Spleen (tissue), 11 donors: ENCODE measurements around the gene CNOT2. TPM values are rescaled to one million over a fixed set of nuclear protein-coding genes. Genes with fewer than 3 reads are reported as not detected.

Experiments
- DNase-seq: peaks from one replicate; pipeline ENCODE4 v3.0.0-alpha.2; 2020
- H3K27ac ChIP-seq, 8 donors: fragments of 200-600 bp; sonication (generic) in 7 of 8; 1 replicate in 4 of 8; 2 replicates in 4 of 8; pipeline versions ENCODE4 v1.5.0 to v1.8.0; 2016 to 2021; ENCODE audit warnings: inconsistent platforms in 4 of 8, mild to moderate bottlenecking in 4 of 8, moderate library complexity in 1 of 8
- H3K27me3 ChIP-seq, 7 donors: fragments of 200-600 bp; sonication (generic) in 6 of 7; replicated peaks in 1 of 7; 1 replicate in 4 of 7; 2 replicates in 3 of 7; pipeline versions ENCODE4 v1.5.0 to v1.8.0; 2016 to 2021; ENCODE audit warnings: inconsistent platforms in 3 of 7, mild to moderate bottlenecking in 1 of 7
- H3K36me3 ChIP-seq, 6 donors: fragments of 200-600 bp; sonication (generic) in 5 of 6; 1 replicate in 4 of 6; 2 replicates in 2 of 6; pipeline versions ENCODE4 v1.5.0 to v1.8.0; 2016 to 2021; ENCODE audit warnings: inconsistent platforms in 2 of 6
- H3K4me1 ChIP-seq, 6 donors: fragments of 200-600 bp; sonication (generic) in 5 of 6; 1 replicate in 3 of 6; 2 replicates in 3 of 6; pipeline versions ENCODE4 v1.5.0 to v1.8.0; 2016 to 2021; ENCODE audit warnings: inconsistent platforms in 3 of 6
- H3K4me3 ChIP-seq, 8 donors: fragments of 200-600 bp; sonication (generic) in 7 of 8; 1 replicate in 4 of 8; 2 replicates in 4 of 8; pipeline versions ENCODE4 v1.5.0 to v1.8.0; 2016 to 2021; ENCODE audit warnings: inconsistent platforms in 4 of 8, mild to moderate bottlenecking in 4 of 8, moderate library complexity in 2 of 8
- H3K9me3 ChIP-seq, 8 donors: fragments of 200-600 bp; sonication (generic) in 7 of 8; 1 replicate in 4 of 8; 2 replicates in 4 of 8; pipeline versions ENCODE4 v1.5.0 to v1.8.0; 2016 to 2021; ENCODE audit warnings: inconsistent platforms in 4 of 8
- CTCF ChIP-seq, 11 experiments: fragments of 200-600 bp in 7 of 11; fragments of 450-650 bp in 4 of 11; sonication (generic) in 4 of 11; IDR thresholded peaks in 8 of 11; conservative IDR thresholded peaks in 3 of 11; 1 replicate in 7 of 11; 2 replicates in 4 of 11; pipeline versions ENCODE4 v1.4.0 to v1.8.0; 2016 to 2021; ENCODE audit warnings: antibody characterized with exemption in 11 of 11, inconsistent platforms in 4 of 11, mild to moderate bottlenecking in 1 of 11
- POLR2A ChIP-seq, 3 donors: fragments of 450-650 bp; IDR thresholded peaks; one replicate each; pipeline ENCODE4 v1.5.1; 2017; ENCODE audit warnings: antibody characterized with exemption in 3 of 3, mild to moderate bottlenecking in 1 of 3
- POLR2AphosphoS5 ChIP-seq, 3 donors: sonication (generic); formaldehyde crosslinking; IDR thresholded peaks; one replicate each; pipeline ENCODE4 v1.5.1; 2017; ENCODE audit warnings: antibody characterized with exemption in 3 of 3
- WGBS, 5 donors: extraction: QIAGEN DNeasy Blood & Tissue Kit in 3 of 5; methylation state at CpG; one replicate each; pipeline versions ENCODE4 v1.1.5 to v1.1.7; 2013 to 2018; 5-methylcytosine and 5-hydroxymethylcytosine counted together
- intact Hi-C: fragments of 100-400 bp; cut with DNase I; formaldehyde crosslinking; loops from one replicate; pipeline ENCODE4 v1.15.0; 2023; ENCODE audit warnings: low total_unique reads
- polyA plus RNA-seq, 3 donors: library from polyadenylated mRNA; stranded (reverse); fragments of 200-250 nt; gene quantifications; one replicate each; pipeline ENCODE4 v1.2.1, GENCODE V29; 2013
- total RNA-seq, 7 donors: library from RNA; depleted of rRNA in 3 of 7; stranded (reverse); fragments of >200 nt in 3 of 7; fragmentation: NEBNext Ultra II Directional in 4 of 7; extraction: Animal tissue kit (Norgen Biotek cat#: 25700) in 4 of 7; gene quantifications; one replicate each; pipeline versions ENCODE4 v1.1.0 to v1.2.1, GENCODE V29; 2016 to 2021
- donor health status: healthy with polysubstance abuse.
- donor health status: DM: no; HTN: no; CAD: no; lungs with moderate emphysema.
- donor health status: DM: no; HTN: no; CAD: no.
- donor health status: Bipolar disorder and iron deficiency.
- donor health status: healthy.
- donor health status: DM: no; HTN: no; CAD: no.
- donor health status: DM: yes; HTN: yes; CAD: no.

The CNOT2 gene
- total and polyA plus RNA-seq, 10 donors, result 27.4 to 212 (median 97.7) TPM

- no peak for DNase-seq
- no peak overlapping the region for H3K4me3 ChIP-seq
- H3K4me1 ChIP-seq, result no peaks in the 10 kb centered on the region
- no peak overlapping the region for H3K27ac ChIP-seq
- TF ChIP-seq CTCF (IDR thresholded peaks at IDR 0.05 in 8 of 11, conservative IDR thresholded peaks at IDR 0.05 in 3 of 11) (no peak), POLR2A (IDR thresholded peaks at IDR 0.05) (no peak), POLR2AphosphoS5 (IDR thresholded peaks at IDR 0.05) (no peak)
- intact Hi-C loops, result no loop called here
- peaks cover 0 to 3% (median 0%) of the 10 kb centered on the region in 6 donors for H3K36me3 ChIP-seq
- WGBS, 5 donors, result 92 to 99% (median 97%) methylated on average over 2 of the region's 2 CpGs
- no peaks in the 10 kb centered on the region for H3K27me3 ChIP-seq
- no peaks in the 10 kb centered on the region for H3K9me3 ChIP-seq
Observed at GRCh38 chr12:70227911-70228310, 15.3 kb upstream of the CNOT2 start.

GRCh38 chr12:70230934-70231606, 12.2 kb upstream of the CNOT2 start:
- Histone ChIP-seq H3K27me3 (no peaks in the 10 kb centered on the region), H3K9me3 (peaks cover 0 to 4% (median 0%) of the 10 kb centered on the region in 8 donors), H3K36me3 (peaks cover 0 to 2% (median 0%) of the 10 kb centered on the region in 6 donors), H3K27ac (no peak overlapping the region), H3K4me1 (no peaks in the 10 kb centered on the region), H3K4me3 (no peak overlapping the region)
- DNase-seq, result no peak
- TF ChIP-seq CTCF (IDR thresholded peaks at IDR 0.05 in 8 of 11, conservative IDR thresholded peaks at IDR 0.05 in 3 of 11), result no peak
- no peak for TF ChIP-seq POLR2AphosphoS5 (IDR thresholded peaks at IDR 0.05)
- TF ChIP-seq POLR2A (IDR thresholded peaks at IDR 0.05), result no peak
- intact Hi-C loops, result no loop called here
- WGBS, 5 donors, result 82 to 95% (median 88%) methylated on average over 2 of the region's 2 CpGs

- Histone ChIP-seq H3K9me3 (peaks cover 0 to 4% (median 0%) of the 10 kb centered on the region in 8 donors), H3K27me3 (no peaks in the 10 kb centered on the region), H3K4me1 (peaks cover 6 to 21% (median 16%) of the 10 kb centered on the region in 6 donors), H3K4me3 (no peak overlapping the region), H3K36me3 (peaks cover 0 to 59% (median 5%) of the 10 kb centered on the region in 6 donors), H3K27ac (no peak overlapping the region)
- no peak for DNase-seq
- TF ChIP-seq CTCF (IDR thresholded peaks at IDR 0.05 in 8 of 11, conservative IDR thresholded peaks at IDR 0.05 in 3 of 11) (no peak), POLR2AphosphoS5 (IDR thresholded peaks at IDR 0.05) (no peak), POLR2A (IDR thresholded peaks at IDR 0.05) (no peak)
- intact Hi-C loops, result no loop called here
- 70 to 87% (median 81%) methylated on average over 1 of the region's 1 CpG for WGBS, 5 donors
Observed at GRCh38 chr12:70236990-70237389, 6.2 kb upstream of the CNOT2 start.

GRCh38 chr12:70240673-70241072, 2.6 kb upstream of the CNOT2 start:
- Histone ChIP-seq H3K27ac (no peak overlapping the region), H3K4me3 (no peak overlapping the region), H3K27me3 (no peaks in the 10 kb centered on the region), H3K4me1 (peaks cover 21 to 44% (median 36%) of the 10 kb centered on the region in 6 donors), H3K9me3 (no peaks in the 10 kb centered on the region), H3K36me3 (peaks cover 0 to 59% (median 5%) of the 10 kb centered on the region in 6 donors)
- DNase-seq, result no peak
- intact Hi-C loops, result loop anchor here (10.0 kb wide), 1 partner anchor 114 kb away; no protein-coding TSS in a partner anchor
- TF ChIP-seq CTCF (IDR thresholded peaks at IDR 0.05 in 8 of 11, conservative IDR thresholded peaks at IDR 0.05 in 3 of 11) (no peak), POLR2AphosphoS5 (IDR thresholded peaks at IDR 0.05) (no peak), POLR2A (IDR thresholded peaks at IDR 0.05) (no peak)
- 66 to 86% (median 71%) methylated on average over 1 of the region's 1 CpG for WGBS, 5 donors
